Stimulated activated CD4-positive, alpha-beta T cell treated with anti-CD3 and anti-CD28 coated beads, Interleukin-1b, Interleukin-23, amount 100 ng/mL, for 48 hours (primary cell): ENCODE measurements around the gene CHTF18.
"Not testable (repeated sequence)": the region's sequence is repeated elsewhere in the genome, so short reads cannot be mapped to it uniquely, and the experiment has no call there.

Source experiments
- DNase-seq: peaks from one replicate; pipeline ENCODE4 v3.0.0-alpha.2; 2020

The CHTF18 gene

DNA sequence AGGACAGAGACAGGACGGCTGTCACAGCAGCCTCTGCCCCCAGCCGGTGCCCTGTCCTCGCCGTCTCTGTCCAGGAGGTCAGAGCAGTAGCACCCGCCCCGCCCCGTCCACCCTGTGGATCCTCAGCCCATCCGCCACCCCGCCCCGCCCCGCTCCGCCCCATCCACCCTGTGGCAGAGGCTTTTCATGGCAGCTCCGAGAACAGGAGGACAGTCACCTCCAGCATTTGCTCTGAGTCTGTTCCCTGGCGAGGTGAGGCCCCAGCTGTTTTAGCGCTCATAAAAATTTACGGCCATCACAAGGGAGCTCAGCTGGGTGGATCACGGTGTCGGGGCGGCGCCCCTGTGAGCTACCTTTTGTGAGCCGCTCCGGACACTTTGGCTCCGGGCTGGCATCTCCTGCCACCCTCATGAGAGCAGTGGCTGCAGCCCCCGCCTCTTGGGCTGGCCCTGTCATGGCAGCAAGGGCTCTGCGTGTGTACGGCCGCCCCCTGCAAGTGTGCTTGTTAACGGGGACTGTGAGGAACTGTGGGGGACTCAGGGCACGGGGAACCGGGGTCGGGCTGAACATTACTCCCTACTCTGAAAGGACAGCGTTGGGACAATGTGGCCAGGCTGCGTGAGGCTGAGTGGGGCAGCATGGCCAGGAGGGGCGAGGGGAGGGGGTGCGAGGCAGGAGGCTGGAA lies 44.4 kb downstream of the CHTF18 start:
- DNase-seq: no peak

DNA sequence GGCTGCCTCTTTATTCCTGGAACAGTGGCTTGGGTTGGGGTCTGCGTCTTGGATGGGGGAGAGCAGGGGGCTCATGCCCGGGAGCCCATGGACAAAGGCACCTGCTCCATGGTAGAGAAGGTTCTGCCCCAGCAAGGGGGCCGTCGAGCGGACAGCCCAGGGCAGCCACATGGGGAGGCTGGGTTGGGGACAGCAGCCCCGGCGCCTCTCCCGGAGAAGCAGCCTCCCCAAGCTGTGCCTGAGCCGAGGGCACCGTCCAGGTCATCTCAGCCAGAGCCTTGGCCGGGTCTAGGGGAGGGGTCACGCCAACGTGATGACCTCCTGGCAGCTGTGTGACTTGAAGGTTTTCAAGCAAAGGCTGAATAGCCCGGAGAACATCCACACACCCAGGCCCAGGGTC lies 45.0 kb downstream of the CHTF18 start:
- DNase-seq: no peak

DNA sequence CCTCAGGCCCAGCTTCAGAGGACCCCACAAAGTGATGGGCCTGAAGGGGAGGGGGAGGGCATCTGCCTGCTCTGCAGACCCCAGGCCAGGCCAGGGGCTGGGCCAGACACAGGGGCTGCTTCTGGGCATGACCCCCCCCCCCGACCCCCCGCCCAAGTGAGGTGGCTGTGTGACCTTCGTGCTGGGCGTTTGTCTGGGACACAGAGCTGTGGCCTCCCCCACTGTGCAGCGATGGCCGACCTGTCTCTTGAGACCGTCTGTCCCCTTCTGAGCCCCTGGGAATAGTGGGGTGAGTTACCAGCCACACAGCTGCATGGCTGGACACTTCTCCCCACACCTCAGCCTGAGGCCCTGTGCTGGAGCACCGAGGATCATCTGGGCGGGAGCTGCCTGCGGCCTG lies 47.0 kb downstream of the CHTF18 start:
- DNase-seq: no peak

DNA sequence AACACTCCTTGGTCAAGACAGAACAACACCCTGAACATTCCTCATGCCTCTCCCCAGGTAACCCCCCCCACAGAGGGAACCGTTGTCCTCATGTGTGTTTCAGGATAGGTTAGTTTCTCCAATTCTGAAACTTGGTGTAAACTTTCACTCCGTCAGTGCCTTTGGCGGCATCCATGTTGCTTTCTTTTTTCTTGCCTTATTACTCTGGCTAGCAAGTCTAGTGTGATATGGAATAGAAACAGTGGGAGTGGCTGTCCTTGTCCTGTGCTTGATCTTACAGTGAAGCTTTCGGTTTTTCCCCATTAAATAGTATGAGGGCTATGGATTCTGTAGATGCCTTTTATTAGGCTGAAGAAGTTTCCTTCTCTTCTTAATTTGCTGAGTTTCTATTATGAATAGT lies 47.8 kb downstream of the CHTF18 start:
- no peak for DNase-seq

DNA sequence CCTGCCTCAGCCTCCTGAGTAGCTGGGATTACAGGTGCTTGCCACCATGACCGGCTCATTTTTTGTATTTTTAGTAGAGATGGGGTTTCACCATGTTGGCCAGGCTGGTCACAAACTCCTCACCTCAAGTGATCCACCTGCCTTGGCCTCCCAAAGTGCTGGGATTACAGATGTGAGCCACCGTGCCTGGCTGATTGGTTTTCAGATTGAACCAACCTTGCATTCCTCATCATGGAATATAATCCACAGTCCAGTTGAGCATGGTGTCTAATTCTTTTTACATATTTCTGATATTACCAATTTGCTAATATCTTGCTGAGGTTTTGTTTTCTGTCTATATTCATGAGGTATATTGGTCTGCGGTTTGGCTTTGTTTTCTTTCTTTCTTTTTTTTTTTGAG lies 48.4 kb downstream of the CHTF18 start:
- DNase-seq: not testable (repeated sequence)

DNA sequence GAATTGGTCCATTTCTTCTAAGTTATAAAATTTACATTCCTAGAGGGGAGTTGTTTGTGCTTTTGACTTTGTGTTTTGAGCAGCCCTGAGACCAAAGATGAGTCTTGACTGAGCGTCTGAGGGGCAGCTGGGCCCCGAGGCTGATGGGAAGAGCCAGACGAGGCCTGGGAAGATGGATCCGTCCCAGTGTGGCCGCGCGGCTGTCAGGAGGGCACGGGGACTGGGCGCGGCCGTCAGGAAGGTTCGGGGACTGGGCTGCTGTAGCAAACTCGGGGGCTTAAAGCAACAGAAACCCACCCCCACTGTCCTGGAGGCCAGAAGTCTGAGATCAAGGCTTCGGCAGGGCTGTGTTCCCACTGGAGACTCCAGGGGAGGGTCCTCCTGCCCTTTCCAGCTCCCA lies 50.3 kb downstream of the CHTF18 start:
- DNase-seq: no peak

DNA sequence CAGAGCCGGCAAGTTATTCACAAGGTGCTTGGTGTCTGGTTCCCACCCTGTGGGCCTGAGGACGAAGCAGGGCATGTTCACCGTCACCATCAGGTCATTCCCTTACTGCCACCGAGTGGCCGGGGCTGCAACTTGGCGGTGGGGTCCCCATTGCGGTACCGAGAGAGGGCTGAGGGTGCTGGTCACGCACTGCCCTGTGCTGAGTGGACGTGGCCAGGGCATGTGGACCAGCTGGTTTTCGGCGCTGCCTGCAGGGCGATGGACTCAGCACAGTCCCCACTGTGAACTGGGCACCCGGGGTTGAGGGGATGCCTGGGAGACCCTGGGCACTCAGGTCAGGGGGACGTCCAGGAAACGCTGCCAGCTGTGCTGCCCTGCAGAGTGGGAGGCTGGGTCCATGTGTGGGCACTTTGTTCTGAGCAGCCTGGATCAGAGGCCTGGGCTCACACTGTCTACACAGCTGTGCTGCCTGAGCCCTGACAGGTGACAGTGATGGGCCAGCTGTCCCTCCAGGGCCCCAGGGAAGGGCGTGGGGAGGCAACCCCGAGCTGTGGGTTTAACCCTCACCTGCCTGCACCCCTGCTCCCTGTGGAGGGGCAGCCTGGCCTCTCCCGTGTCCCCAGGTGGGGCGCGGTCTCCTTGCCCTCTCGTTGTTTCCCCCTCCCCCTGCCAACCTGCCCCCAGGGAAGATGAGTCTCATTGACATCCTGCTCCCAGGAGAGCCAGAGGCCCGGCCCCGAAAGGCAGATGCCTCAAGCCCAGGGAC lies 51.4 kb downstream of the CHTF18 start:
- DNase-seq: no peak

DNA sequence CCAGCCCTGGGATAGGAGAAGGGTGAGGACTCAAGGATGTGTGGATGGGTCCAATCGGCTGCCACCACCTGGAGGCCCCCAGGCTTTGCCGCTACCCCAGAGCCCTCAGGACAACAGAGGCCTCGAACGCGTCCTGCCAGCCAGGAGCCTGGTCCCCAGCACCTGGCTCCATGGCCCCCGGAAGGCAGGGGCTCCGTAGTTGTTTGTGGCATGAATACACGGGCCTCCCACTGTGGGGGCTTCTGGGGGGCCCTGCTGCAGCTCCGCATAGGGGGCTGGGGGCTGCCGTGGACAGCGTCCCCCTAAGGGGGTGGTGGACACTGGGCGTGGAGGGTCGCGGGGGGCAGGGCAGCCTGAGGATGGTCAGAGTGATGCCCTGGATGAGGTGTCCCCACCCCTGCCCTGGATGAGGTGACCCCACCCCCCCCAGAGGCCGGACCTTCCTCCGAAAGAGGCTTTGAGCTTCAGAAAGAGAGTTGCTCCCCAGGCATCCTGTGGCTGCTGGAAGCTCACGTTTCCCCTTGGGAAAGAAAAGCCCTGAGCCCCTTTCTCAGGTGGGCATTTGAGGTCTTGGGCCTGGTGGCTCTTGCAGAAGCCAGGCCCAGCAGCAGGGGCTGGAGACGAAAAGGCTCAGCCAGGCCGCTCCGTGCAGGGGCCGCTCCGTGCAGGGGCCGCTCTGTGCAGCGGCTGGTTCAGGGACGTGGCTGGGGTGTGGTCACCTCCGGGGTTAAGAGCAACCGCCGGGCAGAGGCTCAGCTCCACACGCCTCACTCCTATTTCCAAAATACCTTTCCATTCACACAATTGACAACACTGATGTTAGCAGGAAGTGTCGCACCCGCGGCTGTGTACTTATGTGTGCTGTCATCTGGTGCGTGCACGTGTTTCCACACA lies 52.4 kb downstream of the CHTF18 start:
- DNase-seq: no peak

DNA sequence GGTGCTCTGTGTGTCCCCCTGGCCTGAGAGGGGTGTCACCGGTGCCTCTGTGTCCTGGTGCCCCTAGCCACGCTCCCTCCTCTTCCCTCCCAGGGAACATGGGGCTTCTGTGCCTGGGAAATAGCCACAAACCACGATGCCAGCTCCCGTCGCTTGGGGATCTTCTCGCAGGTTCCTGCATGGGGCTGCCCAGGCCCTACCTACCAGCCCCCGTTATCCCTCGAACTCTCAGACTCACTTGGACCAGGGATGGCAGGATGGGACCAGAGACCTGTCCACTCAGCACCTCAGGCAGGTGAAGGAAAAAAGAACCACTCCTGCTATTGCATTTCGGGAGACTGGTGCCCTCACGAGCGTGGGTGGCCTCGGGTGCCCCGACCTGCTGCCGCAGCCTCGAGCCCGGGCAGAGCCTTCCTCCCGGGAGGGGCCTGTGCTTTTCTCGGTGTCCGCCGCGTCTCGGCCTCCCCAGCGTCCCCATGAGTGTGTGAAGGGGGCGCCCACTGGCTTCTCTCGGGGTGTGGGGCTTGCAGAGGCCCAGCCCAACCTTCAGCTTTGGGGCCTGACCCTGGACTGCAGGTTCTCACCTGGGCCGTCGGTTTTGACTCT lies 53.1 kb downstream of the CHTF18 start:
- DNase-seq: no peak

DNA sequence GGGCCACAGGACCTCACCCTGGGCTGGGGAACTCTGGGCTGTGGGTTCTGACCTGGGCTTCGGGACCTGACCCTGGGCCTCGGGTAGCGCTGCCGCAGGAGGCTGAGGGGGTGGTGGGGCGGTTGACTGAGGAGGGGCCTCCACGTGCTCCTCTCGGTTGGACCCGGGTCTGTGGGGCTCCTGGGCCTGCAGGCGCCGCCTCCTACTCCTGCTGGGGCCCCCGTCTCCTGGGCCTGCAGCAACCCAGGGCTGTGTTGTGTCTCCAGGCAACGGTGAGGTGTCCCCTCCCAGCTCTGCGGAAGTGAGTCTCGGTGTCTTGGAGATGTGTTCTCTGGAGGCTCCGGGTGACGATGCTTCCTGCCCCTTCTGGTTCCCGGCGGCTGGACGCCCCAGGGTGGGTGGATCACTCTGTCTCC lies 53.6 kb downstream of the CHTF18 start:
- no peak for DNase-seq

DNA sequence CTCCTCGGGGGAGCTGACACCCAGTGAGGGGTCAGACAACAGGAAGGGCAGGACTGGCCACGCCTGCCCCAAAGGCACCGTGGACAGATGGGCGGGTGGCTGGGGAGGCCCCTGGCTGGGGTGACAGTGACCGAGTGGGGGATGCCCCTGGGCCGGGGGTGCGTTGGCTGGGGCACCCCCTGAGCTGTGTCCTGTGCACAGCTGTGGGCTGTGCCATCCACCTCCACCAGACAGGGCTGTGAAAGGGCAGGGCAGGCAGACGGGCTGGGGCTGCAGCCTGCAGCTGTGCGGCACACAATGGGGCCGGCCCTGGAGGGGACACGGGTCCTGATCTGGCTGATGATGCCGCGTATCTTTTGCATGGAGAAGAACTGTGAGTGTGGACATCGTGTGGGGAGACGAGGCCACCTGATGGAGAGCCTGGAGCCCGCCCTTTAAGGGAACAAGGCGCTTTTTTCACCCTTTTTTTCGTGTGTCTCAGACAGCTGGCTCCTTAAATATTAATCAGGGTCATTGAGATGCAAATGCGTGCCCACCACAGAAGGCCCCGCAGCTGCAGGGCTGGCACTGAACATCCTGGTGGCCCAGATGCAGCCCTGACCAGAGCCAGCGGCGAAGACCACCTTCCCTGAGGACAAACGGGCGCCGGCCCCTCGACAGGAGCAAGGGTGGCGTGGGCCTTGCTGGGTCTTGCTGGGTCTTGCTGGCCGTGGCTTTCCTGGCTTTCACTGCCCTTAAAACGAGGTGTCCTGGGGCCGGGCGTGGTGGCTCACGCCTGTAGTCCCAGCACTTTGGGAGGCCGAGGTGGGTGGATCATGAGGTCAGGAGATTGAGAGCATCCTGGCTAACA lies 54.5 kb downstream of the CHTF18 start:
- no peak for DNase-seq

DNA sequence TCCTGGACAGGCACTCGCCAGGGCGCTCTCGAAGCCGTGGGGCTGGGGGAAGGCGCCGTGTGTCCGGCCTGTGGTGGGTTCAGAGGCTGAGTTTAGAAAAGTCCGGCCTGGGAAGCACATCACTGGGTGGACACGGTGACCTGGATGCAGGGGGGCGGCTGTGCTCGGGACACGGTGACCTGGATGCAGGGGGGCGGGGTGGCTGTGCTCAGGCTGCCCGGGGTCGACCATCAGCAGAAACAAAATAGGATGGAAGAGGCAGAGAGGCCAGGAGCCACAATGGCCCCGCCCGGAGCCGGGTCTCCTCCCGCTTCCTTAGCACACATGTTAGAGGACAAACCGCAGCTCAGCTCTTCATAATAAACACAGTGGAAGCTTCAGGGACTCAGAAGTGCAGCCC lies 55.4 kb downstream of the CHTF18 start:
- DNase-seq: no peak

DNA sequence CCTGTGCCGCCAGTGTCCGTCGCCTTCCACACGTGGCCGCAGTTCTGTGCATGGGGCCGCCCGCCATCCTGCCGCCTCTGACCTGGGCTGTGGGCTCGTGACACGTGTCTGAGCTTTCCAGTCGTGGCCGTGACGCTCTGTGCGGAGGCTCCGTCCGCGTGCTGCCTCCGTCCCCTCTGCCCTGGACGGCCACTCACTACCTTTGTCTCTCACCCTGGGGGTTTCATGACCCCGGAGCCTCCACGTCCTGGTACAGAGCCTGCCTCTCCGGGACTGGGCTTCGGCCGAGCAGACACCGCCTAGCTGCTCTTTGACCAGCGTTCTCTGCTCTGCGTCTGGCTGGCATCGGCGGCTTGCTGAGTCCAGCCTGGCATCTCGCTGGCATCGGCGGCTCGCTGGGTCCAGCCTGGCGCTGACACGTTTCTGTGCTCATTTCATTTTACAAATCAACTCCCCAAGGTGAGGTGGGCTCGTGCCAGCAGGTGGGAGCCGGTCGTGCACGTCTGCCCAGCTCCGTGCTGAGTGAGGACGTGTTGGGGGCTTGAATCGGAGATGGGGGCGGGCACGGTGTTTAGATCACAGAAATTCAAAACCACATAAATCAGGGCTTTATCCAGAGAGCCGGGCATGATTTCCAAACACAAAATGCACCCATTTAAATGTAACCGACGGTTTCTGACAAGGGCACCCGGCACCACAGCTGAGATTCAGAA lies 56.4 kb downstream of the CHTF18 start:
- no peak for DNase-seq

DNA sequence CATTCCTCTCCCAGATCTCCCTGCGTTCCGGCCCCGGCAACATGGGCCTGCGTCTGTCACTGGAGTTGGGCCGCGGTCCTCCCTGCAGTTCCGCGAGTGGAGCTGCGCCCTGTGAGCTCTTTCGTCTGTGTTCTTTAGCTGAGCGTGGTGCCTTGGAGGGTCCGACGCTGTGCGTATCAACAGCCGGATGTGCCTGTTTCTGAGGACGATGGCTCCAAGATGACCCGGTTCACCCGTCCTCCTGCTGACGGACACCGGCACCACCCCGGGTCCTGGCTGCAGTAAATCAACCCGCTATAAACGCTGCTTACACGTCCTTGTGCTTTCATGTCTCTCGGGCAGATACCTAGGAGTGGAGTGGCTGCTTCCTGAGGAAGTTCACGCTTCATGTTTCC lies 56.9 kb downstream of the CHTF18 start:
- no peak for DNase-seq

DNA sequence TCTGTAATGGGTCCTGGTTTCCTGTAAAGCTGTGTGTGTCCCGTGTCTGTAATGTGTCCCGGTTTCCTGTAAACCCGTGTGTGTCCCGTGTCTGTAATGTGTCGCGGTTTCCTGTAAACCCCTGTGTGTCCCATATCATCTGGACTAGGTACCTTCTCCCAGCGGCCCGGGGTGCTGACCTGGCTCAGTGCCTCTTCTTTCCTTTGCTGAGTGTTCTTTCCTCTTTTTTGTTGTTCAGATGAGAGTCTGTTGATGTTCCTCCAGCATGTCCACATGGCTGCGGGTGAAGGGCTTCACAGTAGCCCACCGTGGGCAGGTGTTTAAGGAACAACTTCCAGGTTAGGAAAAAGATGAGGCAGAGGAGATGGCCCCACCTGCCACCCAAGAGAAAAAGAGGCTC lies 58.7 kb downstream of the CHTF18 start:
- DNase-seq: no peak
